HEK293 (cell line): ENCODE measurements around the gene C20orf144.

Source experiments
- GFI1B ChIP-seq: fragments of 450-650 bp; formaldehyde crosslinking; IDR thresholded peaks from 2 replicates; pipeline ENCODE4 v1.5.1; 2016; ENCODE audit warnings: missing biosample characterization, missing genetic modification characterization
- GLI4 ChIP-seq: fragments of 450-650 bp; formaldehyde crosslinking; IDR thresholded peaks from 2 replicates; pipeline ENCODE4 v1.5.1; 2016; ENCODE audit warnings: missing biosample characterization, missing genetic modification characterization
- MZF1 ChIP-seq: fragments of 450-650 bp; formaldehyde crosslinking; IDR thresholded peaks from 2 replicates; pipeline ENCODE4 v1.5.1; 2017; ENCODE audit warnings: missing biosample characterization, missing genetic modification characterization, borderline replicate concordance
- PRDM1 ChIP-seq: fragments of 450-650 bp; formaldehyde crosslinking; IDR thresholded peaks from 2 replicates; pipeline ENCODE4; 2016; ENCODE audit warnings: missing biosample characterization, missing genetic modification characterization
- SALL2 ChIP-seq: fragments of 450-650 bp; formaldehyde crosslinking; IDR thresholded peaks from 2 replicates; pipeline ENCODE4 v1.5.0; 2017; ENCODE audit warnings: missing biosample characterization, mild to moderate bottlenecking, missing genetic modification characterization, borderline replicate concordance
- SP2 ChIP-seq: fragments of 450-650 bp; formaldehyde crosslinking; IDR thresholded peaks from 2 replicates; pipeline ENCODE4 v1.5.1; 2016; ENCODE audit warnings: missing biosample characterization, missing genetic modification characterization
- ZBTB21 ChIP-seq: fragments of 450-650 bp; formaldehyde crosslinking; IDR thresholded peaks from 2 replicates; pipeline ENCODE4 v1.5.1; 2017; ENCODE audit warnings: missing biosample characterization, missing genetic modification characterization
- ZBTB7A ChIP-seq: fragments of 450-650 bp; formaldehyde crosslinking; IDR thresholded peaks from 2 replicates; pipeline ENCODE4 v1.5.1; 2016; ENCODE audit warnings: low read depth, missing biosample characterization, missing genetic modification characterization
- ZNF138 ChIP-seq: fragments of 450-650 bp; formaldehyde crosslinking; IDR thresholded peaks from 2 replicates; pipeline ENCODE4 v1.5.1; 2016; ENCODE audit warnings: missing biosample characterization, missing genetic modification characterization, borderline replicate concordance
- ZNF146 ChIP-seq: fragments of 450-650 bp; formaldehyde crosslinking; IDR thresholded peaks from 2 replicates; pipeline ENCODE4 v1.5.1; 2016; ENCODE audit warnings: missing biosample characterization, missing genetic modification characterization
- ZNF202 ChIP-seq: fragments of 450-650 bp; formaldehyde crosslinking; IDR thresholded peaks from 2 replicates; pipeline ENCODE4 v1.5.1; 2016; ENCODE audit warnings: missing biosample characterization, missing genetic modification characterization, borderline replicate concordance
- ZNF248 ChIP-seq: fragments of 450-650 bp; formaldehyde crosslinking; IDR thresholded peaks from 2 replicates; pipeline ENCODE4 v1.5.1; 2017; ENCODE audit warnings: missing biosample characterization, missing genetic modification characterization
- ZNF335 ChIP-seq: fragments of 450-650 bp; formaldehyde crosslinking; conservative IDR thresholded peaks from 2 replicates; pipeline ENCODE4 v1.5.1; 2016; ENCODE audit warnings: missing biosample characterization, missing genetic modification characterization
- ZNF354C ChIP-seq: fragments of 450-650 bp; formaldehyde crosslinking; IDR thresholded peaks from 2 replicates; pipeline ENCODE4 v1.5.1; 2016; ENCODE audit warnings: missing biosample characterization, missing genetic modification characterization, low read depth, borderline replicate concordance
- ZNF362 ChIP-seq: fragments of 450-650 bp; formaldehyde crosslinking; IDR thresholded peaks from 2 replicates; pipeline ENCODE4 v1.5.1; 2016; ENCODE audit warnings: missing biosample characterization, missing genetic modification characterization
- ZNF37A ChIP-seq: fragments of 450-650 bp; IDR thresholded peaks from 2 replicates; pipeline ENCODE4 v1.5.1; 2018; ENCODE audit warnings: missing biosample characterization, missing genetic modification characterization
- ZNF398 ChIP-seq: fragments of 450-650 bp; formaldehyde crosslinking; IDR thresholded peaks from 2 replicates; pipeline ENCODE4 v1.5.1; 2017; ENCODE audit warnings: missing biosample characterization, missing genetic modification characterization
- ZNF521 ChIP-seq: fragments of 450-650 bp; formaldehyde crosslinking; IDR thresholded peaks from 2 replicates; pipeline ENCODE4 v1.5.1; 2017; ENCODE audit warnings: missing biosample characterization, mild to moderate bottlenecking, missing genetic modification characterization
- ZNF529 ChIP-seq: fragments of 450-650 bp; formaldehyde crosslinking; IDR thresholded peaks from 2 replicates; pipeline ENCODE4 v1.5.1; 2017; ENCODE audit warnings: missing genetic modification characterization, missing biosample characterization; ENCODE audit not compliant: insufficient replicate concordance
- ZNF549 ChIP-seq: fragments of 450-650 bp; IDR thresholded peaks from 2 replicates; pipeline ENCODE4 v1.5.1; 2018; ENCODE audit warnings: missing biosample characterization, missing genetic modification characterization, mild to moderate bottlenecking, inconsistent platforms, moderate library complexity
- ZNF596 ChIP-seq: fragments of 450-650 bp; IDR thresholded peaks from 2 replicates; pipeline ENCODE4 v1.5.0; 2018; ENCODE audit warnings: missing biosample characterization, mild to moderate bottlenecking, missing genetic modification characterization, moderate library complexity
- ZNF600 ChIP-seq: fragments of 450-650 bp; formaldehyde crosslinking; IDR thresholded peaks from 2 replicates; pipeline ENCODE4 v1.5.1; 2016; ENCODE audit warnings: missing biosample characterization, missing genetic modification characterization
- ZNF621 ChIP-seq: fragments of 450-650 bp; formaldehyde crosslinking; IDR thresholded peaks from 2 replicates; pipeline ENCODE4 v1.5.1; 2017; ENCODE audit warnings: missing biosample characterization, missing genetic modification characterization
- ZNF785 ChIP-seq: fragments of 450-650 bp; formaldehyde crosslinking; IDR thresholded peaks from 2 replicates; pipeline ENCODE4 v1.5.1; 2016; ENCODE audit warnings: missing biosample characterization, missing genetic modification characterization
- ZNF843 ChIP-seq: fragments of 450-650 bp; formaldehyde crosslinking; IDR thresholded peaks from 2 replicates; pipeline ENCODE4 v1.5.1; 2016; ENCODE audit warnings: missing biosample characterization, missing genetic modification characterization
- ZSCAN16 ChIP-seq: fragments of 450-650 bp; formaldehyde crosslinking; IDR thresholded peaks from 2 replicates; pipeline ENCODE4 v1.5.1; 2016; ENCODE audit warnings: missing biosample characterization, missing genetic modification characterization
- ZXDB ChIP-seq: fragments of 450-650 bp; formaldehyde crosslinking; IDR thresholded peaks from 2 replicates; pipeline ENCODE4 v1.5.1; 2016; ENCODE audit warnings: missing biosample characterization, missing genetic modification characterization
- TF ChIP-seq, protein P1 (sequence below): fragments of 450-650 bp; formaldehyde crosslinking; IDR thresholded peaks from 2 replicates; pipeline ENCODE4 v1.5.1; 2016; ENCODE audit warnings: missing biosample characterization, missing genetic modification characterization
- TF ChIP-seq, protein P2 (sequence below): IDR thresholded peaks from 2 replicates; pipeline ENCODE4 v1.6.1; 2011; ENCODE audit warnings: mild to moderate bottlenecking, low read depth, low read length, borderline replicate concordance
- TF ChIP-seq, protein P3 (sequence below): fragments of 450-650 bp; formaldehyde crosslinking; conservative IDR thresholded peaks from 2 replicates; pipeline ENCODE4 v1.5.1; 2016; ENCODE audit warnings: low read depth, missing biosample characterization, missing genetic modification characterization

C20orf144 gene

DNA sequence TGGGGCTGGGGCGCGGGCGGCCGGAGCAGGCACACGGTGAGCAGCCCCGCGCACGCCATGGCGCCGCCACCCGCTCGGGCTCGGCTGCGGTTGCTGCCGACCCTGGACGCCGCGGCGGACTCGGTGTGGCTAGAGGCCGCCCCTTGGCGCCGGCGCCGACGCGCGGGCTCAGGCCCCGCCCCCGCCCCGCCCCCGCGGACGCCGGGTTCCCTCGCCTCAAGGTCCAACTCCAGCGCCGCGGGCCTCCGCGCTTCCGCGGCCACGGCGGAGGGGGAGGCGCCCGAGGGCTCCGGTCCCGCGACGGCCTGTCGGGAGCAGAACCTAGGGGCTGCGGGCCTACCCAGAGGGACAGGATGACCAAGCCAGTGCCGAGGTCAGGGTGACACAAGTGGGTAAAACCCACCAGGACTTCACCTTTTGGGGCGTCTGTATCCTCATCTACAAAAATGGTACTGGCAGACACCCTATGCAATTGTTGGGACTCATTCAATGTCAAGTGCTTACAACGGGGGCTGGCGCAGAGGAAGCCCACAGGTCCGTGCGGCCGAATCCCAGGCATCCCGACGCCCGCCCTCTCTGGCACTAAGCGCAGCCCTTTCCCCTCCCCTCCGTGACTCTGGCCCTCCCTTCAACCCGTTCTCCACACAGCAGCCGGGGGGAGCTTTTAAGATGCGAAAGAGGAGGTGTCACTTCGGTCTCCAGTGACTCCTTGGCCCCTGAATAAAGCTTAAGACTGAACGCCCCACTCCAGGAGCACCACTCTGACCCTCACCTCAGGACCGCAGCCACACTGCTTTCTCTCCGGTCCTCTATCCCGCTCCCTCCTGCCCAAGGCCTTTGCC, 12.4 kb downstream of the C20orf144 start, which contains the start of gene NECAB3 (continued):
- TF ChIP-seq GLI4 (tag by site-specific recombination), result no peak
- no peak for TF ChIP-seq ZNF37A (tag by site-specific recombination)
- TF ChIP-seq ZNF521 (tag by site-specific recombination), result no peak
- peak; percentile 7; the same call in 1 of the 2 replicates for TF ChIP-seq ZNF398 (tag by site-specific recombination)
- TF ChIP-seq ZNF785 (tag by site-specific recombination), result no peak
- TF ChIP-seq SALL2 (tag by site-specific recombination), result no peak
- TF ChIP-seq ZNF529 (tag by site-specific recombination), result no peak
- TF ChIP-seq, protein P1, sequence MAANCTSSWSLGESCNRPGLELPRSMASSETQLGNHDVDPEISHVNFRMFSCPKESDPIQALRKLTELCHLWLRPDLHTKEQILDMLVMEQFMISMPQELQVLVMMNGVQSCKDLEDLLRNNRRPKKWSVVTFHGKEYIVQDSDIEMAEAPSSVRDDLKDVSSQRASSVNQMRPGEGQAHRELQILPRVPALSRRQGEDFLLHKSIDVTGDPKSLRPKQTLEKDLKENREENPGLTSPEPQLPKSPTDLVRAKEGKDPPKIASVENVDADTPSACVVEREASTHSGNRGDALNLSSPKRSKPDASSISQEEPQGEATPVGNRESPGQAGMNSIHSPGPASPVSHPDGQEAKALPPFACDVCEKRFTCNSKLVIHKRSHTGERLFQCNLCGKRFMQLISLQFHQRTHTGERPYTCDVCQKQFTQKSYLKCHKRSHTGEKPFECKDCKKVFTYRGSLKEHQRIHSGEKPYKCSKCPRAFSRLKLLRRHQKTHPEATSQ (tag by site-specific recombination), result no peak
- peak; percentile 74 for TF ChIP-seq SP2 (tag by site-specific recombination)
- peak; percentile 64 for TF ChIP-seq ZXDB
- no peak for TF ChIP-seq ZNF843 (tag by site-specific recombination)
- TF ChIP-seq ZNF335 (tag by site-specific recombination), result peak; percentile 97
- no peak for TF ChIP-seq ZNF138 (tag by site-specific recombination)
- peak; percentile 45; the same call in 1 of the 2 replicates for TF ChIP-seq ZNF596
- TF ChIP-seq, protein P2, sequence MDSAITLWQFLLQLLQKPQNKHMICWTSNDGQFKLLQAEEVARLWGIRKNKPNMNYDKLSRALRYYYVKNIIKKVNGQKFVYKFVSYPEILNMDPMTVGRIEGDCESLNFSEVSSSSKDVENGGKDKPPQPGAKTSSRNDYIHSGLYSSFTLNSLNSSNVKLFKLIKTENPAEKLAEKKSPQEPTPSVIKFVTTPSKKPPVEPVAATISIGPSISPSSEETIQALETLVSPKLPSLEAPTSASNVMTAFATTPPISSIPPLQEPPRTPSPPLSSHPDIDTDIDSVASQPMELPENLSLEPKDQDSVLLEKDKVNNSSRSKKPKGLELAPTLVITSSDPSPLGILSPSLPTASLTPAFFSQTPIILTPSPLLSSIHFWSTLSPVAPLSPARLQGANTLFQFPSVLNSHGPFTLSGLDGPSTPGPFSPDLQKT, result no peak
- no peak for TF ChIP-seq ZBTB21 (tag by site-specific recombination)
- no peak for TF ChIP-seq ZNF549 (tag by site-specific recombination)
- no peak for TF ChIP-seq ZNF248 (tag by site-specific recombination)
- no peak for TF ChIP-seq ZNF354C (tag by site-specific recombination)
- TF ChIP-seq ZNF621 (tag by site-specific recombination), result no peak
- no peak for TF ChIP-seq MZF1 (tag by site-specific recombination)
- TF ChIP-seq ZNF362 (tag by site-specific recombination), result no peak
- TF ChIP-seq ZNF146 (tag by site-specific recombination), result no peak
- no peak for TF ChIP-seq ZNF202 (tag by site-specific recombination)
- TF ChIP-seq, protein P3, sequence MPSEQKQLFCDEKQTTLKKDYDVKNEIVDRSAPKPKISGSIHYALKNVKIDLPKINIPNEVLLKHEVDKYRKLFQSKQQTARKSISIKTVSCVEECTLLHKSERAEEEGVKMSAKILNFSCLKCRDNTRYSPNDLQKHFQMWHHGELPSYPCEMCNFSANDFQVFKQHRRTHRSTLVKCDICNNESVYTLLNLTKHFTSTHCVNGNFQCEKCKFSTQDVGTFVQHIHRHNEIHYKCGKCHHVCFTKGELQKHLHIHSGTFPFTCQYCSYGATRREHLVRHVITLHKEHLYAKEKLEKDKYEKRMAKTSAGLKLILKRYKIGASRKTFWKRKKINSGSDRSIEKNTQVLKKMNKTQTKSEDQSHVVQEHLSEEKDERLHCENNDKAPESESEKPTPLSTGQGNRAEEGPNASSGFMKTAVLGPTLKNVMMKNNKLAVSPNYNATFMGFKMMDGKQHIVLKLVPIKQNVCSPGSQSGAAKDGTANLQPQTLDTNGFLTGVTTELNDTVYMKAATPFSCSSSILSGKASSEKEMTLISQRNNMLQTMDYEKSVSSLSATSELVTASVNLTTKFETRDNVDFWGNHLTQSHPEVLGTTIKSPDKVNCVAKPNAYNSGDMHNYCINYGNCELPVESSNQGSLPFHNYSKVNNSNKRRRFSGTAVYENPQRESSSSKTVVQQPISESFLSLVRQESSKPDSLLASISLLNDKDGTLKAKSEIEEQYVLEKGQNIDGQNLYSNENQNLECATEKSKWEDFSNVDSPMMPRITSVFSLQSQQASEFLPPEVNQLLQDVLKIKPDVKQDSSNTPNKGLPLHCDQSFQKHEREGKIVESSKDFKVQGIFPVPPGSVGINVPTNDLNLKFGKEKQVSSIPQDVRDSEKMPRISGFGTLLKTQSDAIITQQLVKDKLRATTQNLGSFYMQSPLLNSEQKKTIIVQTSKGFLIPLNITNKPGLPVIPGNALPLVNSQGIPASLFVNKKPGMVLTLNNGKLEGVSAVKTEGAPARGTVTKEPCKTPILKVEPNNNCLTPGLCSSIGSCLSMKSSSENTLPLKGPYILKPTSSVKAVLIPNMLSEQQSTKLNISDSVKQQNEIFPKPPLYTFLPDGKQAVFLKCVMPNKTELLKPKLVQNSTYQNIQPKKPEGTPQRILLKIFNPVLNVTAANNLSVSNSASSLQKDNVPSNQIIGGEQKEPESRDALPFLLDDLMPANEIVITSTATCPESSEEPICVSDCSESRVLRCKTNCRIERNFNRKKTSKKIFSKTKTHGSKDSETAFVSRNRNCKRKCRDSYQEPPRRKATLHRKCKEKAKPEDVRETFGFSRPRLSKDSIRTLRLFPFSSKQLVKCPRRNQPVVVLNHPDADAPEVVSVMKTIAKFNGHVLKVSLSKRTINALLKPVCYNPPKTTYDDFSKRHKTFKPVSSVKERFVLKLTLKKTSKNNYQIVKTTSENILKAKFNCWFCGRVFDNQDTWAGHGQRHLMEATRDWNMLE (tag by site-specific recombination), result no peak
- TF ChIP-seq ZNF600 (tag by site-specific recombination), result no peak; the same call in none of the 2 replicates
- no peak for TF ChIP-seq ZBTB7A
- TF ChIP-seq PRDM1 (tag by site-specific recombination), result no peak
- TF ChIP-seq GFI1B (tag by site-specific recombination), result no peak
- no peak for TF ChIP-seq ZSCAN16
